Central memory CD4-positive, alpha-beta T cell (primary cell): ENCODE measurements around the gene GNG13.
"Not testable (repeated sequence)": the region's sequence is repeated elsewhere in the genome, so short reads cannot be mapped to it uniquely, and the experiment has no call there.

Source experiments
- DNase-seq: peaks from one replicate; pipeline ENCODE4 v3.0.0; 2022
- total RNA-seq, 3 experiments: gene quantifications; one replicate each; lab custom pipeline; 2026; lab: John Stamatoyannopoulos, UW

Gene GNG13
- 0 to 0.05 (median 0) reads per million in 3 experiments for total RNA-seq

DNA sequence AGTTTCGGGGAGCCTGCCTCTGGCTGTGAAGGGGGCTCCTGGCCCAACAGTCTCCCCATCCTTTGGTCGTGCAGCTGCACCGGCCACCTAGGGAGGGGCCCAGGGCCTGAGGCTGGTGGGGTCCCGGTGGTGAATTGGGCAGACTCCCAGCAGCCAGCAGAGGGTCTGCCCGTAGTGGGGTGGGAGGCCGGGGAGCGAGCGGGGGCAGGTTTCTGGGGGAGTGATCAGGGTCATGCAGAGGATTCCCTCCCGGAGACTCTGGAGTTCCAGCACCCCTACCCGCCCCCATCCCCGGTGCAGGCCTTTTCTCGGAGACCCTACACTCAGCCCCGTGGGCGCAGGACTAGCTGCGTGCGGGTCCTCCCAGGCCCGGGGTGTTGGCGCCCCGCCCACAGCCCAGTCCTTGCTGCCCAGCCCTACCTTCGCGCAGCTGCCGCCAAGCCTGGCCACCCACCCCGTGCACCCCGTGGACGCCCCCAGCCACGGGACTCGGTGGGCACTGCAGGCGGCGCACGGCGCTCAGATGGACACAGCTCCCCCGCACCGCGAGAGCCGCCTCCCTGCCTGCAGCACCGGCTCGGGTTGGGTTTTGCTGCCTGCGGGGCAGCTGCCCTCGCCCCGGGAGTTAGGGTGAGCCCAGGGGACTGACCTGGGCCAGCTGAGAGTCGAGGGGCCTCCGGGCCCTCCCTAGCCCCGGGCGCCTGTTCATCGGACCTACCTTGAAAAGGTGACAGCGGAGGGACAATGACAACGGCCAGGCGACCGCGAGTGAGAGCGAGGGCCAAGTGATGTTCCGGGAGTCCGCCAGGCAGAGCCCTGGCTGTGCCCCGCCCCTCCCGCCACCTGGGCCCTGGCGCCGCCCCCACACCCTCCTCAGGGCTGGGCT, at the start of gene GNG13:
Gene GNG13, minus strand, starts transcription at position 787 of the 886 bp plus-strand sequence. CDS start 1,657 bp downstream, outside the sequence.
- DNase-seq, result no peak

DNA sequence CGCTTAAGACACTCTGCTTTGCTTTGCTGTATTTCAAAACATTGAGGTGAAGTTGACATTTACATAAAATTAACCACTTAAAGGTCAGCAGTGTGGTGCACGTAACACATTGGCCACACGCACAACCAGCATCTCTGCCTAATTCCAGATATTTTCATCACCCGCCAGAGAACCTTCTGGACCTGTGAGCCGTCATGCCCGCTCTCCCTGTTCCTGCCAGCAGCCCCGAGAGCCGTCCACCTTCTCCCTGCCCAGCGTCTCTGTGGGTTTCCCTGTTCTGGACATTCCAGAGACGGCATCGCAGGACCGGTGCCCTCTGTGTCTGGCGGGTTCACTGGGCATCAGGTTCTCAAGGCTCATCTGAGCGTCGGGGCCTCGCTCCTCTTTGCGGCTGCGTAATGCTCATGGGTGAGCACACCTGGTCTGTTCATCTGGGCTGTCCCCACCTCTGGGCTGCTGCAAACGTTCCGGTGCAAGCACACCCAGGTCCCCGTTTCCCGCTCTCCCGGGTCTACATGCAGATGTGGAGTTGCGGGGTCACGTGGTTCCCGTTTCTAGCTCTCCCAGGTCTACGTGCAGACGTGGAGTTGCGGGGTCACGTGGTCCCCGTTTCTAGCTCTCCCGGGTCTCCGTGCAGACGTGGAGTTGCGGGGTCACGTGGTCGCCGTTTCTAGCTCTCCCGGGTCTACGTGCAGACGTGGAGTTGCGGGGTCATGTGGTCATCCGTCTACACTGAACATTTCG, 48.1 kb upstream of the GNG13 start:
- no peak for DNase-seq

DNA sequence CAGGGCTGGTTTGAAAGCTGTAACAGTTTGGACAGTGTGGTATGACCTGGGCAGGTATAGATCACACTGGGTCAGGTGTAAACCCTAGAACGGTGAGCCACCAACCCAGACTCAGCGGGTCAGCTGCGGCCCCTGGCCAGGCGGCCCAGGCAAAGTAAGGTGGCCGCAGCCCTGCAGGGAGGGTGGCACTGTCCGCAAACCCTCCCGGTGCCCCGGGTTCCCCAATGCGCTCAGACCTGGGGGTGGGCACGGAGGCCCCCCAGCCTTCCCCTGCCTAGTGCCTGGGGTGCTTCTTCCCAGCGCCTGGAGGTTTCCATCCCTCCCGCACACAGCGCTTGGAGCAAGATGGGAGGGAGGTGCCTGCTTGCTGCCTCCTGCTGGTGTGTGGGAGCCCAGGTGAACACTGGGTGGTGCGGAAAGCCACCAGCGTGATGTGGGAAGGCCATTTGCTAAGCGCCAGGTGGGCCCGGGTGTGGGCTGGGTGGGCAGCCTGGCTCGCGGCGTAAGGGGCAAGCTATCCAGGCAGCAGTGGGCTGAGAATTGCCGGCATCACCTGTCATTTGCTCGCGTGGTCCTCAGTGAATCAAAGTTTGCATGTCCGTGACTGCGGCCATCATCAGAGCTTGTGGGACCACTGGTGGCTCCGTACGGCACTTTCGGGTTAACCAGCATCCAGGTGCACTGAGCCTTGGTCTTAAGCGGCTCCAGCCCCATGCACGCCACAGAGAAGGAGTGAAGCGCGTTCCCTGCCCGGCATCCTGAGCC, 47.3 kb upstream of the GNG13 start:
- no peak for DNase-seq

DNA sequence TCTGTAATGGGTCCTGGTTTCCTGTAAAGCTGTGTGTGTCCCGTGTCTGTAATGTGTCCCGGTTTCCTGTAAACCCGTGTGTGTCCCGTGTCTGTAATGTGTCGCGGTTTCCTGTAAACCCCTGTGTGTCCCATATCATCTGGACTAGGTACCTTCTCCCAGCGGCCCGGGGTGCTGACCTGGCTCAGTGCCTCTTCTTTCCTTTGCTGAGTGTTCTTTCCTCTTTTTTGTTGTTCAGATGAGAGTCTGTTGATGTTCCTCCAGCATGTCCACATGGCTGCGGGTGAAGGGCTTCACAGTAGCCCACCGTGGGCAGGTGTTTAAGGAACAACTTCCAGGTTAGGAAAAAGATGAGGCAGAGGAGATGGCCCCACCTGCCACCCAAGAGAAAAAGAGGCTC, 46.6 kb upstream of the GNG13 start:
- no peak for DNase-seq

DNA sequence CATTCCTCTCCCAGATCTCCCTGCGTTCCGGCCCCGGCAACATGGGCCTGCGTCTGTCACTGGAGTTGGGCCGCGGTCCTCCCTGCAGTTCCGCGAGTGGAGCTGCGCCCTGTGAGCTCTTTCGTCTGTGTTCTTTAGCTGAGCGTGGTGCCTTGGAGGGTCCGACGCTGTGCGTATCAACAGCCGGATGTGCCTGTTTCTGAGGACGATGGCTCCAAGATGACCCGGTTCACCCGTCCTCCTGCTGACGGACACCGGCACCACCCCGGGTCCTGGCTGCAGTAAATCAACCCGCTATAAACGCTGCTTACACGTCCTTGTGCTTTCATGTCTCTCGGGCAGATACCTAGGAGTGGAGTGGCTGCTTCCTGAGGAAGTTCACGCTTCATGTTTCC, 44.8 kb upstream of the GNG13 start:
- DNase-seq, result no peak

GRCh38 chr16:844638-845350, 44.3 kb upstream of the GNG13 start:
- no peak for DNase-seq

GRCh38 chr16:843771-844170, 43.2 kb upstream of the GNG13 start:
- no peak for DNase-seq

- DNase-seq, result no peak
Measured at GRCh38 chr16:842711-843560, 42.4 kb upstream of the GNG13 start.

- DNase-seq, result no peak
Measured at GRCh38 chr16:842061-842476, 41.5 kb upstream of the GNG13 start.

DNA sequence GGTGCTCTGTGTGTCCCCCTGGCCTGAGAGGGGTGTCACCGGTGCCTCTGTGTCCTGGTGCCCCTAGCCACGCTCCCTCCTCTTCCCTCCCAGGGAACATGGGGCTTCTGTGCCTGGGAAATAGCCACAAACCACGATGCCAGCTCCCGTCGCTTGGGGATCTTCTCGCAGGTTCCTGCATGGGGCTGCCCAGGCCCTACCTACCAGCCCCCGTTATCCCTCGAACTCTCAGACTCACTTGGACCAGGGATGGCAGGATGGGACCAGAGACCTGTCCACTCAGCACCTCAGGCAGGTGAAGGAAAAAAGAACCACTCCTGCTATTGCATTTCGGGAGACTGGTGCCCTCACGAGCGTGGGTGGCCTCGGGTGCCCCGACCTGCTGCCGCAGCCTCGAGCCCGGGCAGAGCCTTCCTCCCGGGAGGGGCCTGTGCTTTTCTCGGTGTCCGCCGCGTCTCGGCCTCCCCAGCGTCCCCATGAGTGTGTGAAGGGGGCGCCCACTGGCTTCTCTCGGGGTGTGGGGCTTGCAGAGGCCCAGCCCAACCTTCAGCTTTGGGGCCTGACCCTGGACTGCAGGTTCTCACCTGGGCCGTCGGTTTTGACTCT, 41.0 kb upstream of the GNG13 start:
- no peak for DNase-seq

DNA sequence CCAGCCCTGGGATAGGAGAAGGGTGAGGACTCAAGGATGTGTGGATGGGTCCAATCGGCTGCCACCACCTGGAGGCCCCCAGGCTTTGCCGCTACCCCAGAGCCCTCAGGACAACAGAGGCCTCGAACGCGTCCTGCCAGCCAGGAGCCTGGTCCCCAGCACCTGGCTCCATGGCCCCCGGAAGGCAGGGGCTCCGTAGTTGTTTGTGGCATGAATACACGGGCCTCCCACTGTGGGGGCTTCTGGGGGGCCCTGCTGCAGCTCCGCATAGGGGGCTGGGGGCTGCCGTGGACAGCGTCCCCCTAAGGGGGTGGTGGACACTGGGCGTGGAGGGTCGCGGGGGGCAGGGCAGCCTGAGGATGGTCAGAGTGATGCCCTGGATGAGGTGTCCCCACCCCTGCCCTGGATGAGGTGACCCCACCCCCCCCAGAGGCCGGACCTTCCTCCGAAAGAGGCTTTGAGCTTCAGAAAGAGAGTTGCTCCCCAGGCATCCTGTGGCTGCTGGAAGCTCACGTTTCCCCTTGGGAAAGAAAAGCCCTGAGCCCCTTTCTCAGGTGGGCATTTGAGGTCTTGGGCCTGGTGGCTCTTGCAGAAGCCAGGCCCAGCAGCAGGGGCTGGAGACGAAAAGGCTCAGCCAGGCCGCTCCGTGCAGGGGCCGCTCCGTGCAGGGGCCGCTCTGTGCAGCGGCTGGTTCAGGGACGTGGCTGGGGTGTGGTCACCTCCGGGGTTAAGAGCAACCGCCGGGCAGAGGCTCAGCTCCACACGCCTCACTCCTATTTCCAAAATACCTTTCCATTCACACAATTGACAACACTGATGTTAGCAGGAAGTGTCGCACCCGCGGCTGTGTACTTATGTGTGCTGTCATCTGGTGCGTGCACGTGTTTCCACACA, 40.3 kb upstream of the GNG13 start:
- no peak for DNase-seq

DNA sequence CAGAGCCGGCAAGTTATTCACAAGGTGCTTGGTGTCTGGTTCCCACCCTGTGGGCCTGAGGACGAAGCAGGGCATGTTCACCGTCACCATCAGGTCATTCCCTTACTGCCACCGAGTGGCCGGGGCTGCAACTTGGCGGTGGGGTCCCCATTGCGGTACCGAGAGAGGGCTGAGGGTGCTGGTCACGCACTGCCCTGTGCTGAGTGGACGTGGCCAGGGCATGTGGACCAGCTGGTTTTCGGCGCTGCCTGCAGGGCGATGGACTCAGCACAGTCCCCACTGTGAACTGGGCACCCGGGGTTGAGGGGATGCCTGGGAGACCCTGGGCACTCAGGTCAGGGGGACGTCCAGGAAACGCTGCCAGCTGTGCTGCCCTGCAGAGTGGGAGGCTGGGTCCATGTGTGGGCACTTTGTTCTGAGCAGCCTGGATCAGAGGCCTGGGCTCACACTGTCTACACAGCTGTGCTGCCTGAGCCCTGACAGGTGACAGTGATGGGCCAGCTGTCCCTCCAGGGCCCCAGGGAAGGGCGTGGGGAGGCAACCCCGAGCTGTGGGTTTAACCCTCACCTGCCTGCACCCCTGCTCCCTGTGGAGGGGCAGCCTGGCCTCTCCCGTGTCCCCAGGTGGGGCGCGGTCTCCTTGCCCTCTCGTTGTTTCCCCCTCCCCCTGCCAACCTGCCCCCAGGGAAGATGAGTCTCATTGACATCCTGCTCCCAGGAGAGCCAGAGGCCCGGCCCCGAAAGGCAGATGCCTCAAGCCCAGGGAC, 39.3 kb upstream of the GNG13 start:
- DNase-seq, result no peak

DNA sequence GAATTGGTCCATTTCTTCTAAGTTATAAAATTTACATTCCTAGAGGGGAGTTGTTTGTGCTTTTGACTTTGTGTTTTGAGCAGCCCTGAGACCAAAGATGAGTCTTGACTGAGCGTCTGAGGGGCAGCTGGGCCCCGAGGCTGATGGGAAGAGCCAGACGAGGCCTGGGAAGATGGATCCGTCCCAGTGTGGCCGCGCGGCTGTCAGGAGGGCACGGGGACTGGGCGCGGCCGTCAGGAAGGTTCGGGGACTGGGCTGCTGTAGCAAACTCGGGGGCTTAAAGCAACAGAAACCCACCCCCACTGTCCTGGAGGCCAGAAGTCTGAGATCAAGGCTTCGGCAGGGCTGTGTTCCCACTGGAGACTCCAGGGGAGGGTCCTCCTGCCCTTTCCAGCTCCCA, 38.2 kb upstream of the GNG13 start:
- DNase-seq, result no peak

- DNase-seq, result not testable (repeated sequence)
Measured at GRCh38 chr16:836822-837221, 36.3 kb upstream of the GNG13 start.

GRCh38 chr16:836221-836620, 35.7 kb upstream of the GNG13 start:
- no peak for DNase-seq

DNA sequence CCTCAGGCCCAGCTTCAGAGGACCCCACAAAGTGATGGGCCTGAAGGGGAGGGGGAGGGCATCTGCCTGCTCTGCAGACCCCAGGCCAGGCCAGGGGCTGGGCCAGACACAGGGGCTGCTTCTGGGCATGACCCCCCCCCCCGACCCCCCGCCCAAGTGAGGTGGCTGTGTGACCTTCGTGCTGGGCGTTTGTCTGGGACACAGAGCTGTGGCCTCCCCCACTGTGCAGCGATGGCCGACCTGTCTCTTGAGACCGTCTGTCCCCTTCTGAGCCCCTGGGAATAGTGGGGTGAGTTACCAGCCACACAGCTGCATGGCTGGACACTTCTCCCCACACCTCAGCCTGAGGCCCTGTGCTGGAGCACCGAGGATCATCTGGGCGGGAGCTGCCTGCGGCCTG, 34.8 kb upstream of the GNG13 start:
- DNase-seq, result no peak

- no peak for DNase-seq
Measured at GRCh38 chr16:833411-833810, 32.9 kb upstream of the GNG13 start.

DNA sequence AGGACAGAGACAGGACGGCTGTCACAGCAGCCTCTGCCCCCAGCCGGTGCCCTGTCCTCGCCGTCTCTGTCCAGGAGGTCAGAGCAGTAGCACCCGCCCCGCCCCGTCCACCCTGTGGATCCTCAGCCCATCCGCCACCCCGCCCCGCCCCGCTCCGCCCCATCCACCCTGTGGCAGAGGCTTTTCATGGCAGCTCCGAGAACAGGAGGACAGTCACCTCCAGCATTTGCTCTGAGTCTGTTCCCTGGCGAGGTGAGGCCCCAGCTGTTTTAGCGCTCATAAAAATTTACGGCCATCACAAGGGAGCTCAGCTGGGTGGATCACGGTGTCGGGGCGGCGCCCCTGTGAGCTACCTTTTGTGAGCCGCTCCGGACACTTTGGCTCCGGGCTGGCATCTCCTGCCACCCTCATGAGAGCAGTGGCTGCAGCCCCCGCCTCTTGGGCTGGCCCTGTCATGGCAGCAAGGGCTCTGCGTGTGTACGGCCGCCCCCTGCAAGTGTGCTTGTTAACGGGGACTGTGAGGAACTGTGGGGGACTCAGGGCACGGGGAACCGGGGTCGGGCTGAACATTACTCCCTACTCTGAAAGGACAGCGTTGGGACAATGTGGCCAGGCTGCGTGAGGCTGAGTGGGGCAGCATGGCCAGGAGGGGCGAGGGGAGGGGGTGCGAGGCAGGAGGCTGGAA, 32.3 kb upstream of the GNG13 start:
- no peak for DNase-seq
